Small intestine (tissue), 16 donors: Measurements from ENCODE around the gene FBXO31. TPM values are rescaled to one million over a fixed set of nuclear protein-coding genes. Genes with fewer than 3 reads are reported as not detected.

Experiments used
- DNase-seq, 2 donors: peaks; one replicate each; pipeline versions ENCODE4 v3.0.0 to v3.0.0-alpha.2; 2013
- FAIRE-seq: peaks from 2 replicates; lab custom pipeline; 2012; peaks lifted over from hg19 to GRCh38; lab: Jason Lieb, UNC
- H3K27ac ChIP-seq, 3 donors: one replicate each; pipeline ENCODE4 v1.5.1; 2013; ENCODE audit warnings: low read length in 2 of 3, mild to moderate bottlenecking in 2 of 3, control low read depth in 1 of 3, inconsistent platforms in 1 of 3, low read depth in 1 of 3, moderate library complexity in 1 of 3
- H3K27me3 ChIP-seq, 3 donors: one replicate each; pipeline ENCODE4 v1.6.1; 2013; ENCODE audit warnings: low read length in 3 of 3, inconsistent platforms in 1 of 3; ENCODE audit not compliant: control insufficient read depth in 3 of 3, insufficient read depth in 3 of 3
- H3K36me3 ChIP-seq, 3 donors: one replicate each; pipeline ENCODE4 v1.6.1; 2013; ENCODE audit warnings: low read length in 3 of 3, inconsistent platforms in 1 of 3, low read depth in 1 of 3, mild to moderate bottlenecking in 1 of 3, moderate library complexity in 1 of 3; ENCODE audit not compliant: control insufficient read depth in 3 of 3, insufficient read depth in 2 of 3
- H3K4me1 ChIP-seq, 3 donors: one replicate each; pipeline ENCODE4 v1.6.1; 2013; ENCODE audit warnings: low read length in 2 of 3, inconsistent platforms in 1 of 3, low read depth in 1 of 3, mild to moderate bottlenecking in 1 of 3, moderate library complexity in 1 of 3; ENCODE audit not compliant: control insufficient read depth in 3 of 3, insufficient read depth in 2 of 3
- H3K4me3 ChIP-seq, 3 donors: one replicate each; pipeline ENCODE4 v1.5.1; 2013; ENCODE audit warnings: low read length in 3 of 3, control low read depth in 1 of 3, inconsistent platforms in 1 of 3, low read depth in 1 of 3, mild to moderate bottlenecking in 1 of 3, moderate library complexity in 1 of 3
- H3K9me3 ChIP-seq, 2 donors: one replicate each; pipeline ENCODE4 v1.6.1; 2013; ENCODE audit warnings: low read depth in 1 of 2, low read length in 1 of 2; ENCODE audit not compliant: control insufficient read depth in 2 of 2, insufficient read depth in 1 of 2
- WGBS, 3 donors: extraction: QIAGEN DNeasy Blood & Tissue Kit; methylation state at CpG; one replicate each; pipeline ENCODE4 v1.1.7; 2013; 5-methylcytosine and 5-hydroxymethylcytosine counted together
- long read RNA-seq, 10 donors: transcript quantifications; one replicate each; lab custom pipeline, GENCODE V29; 2026
- polyA plus RNA-seq, 4 donors: library from polyadenylated mRNA; stranded (reverse) in 3 of 4; unstranded in 1 of 4; fragments of 200-250 nt in 3 of 4; fragments of 120-200 nt in 1 of 4; gene quantifications; one replicate each; pipeline versions ENCODE4 v1.2.1 to v1.2.3, GENCODE V29; 2013
- donor health status: healthy with polysubstance abuse.
- donor health status: control.
- donor health status: control.
- donor health status: Bipolar disorder and iron deficiency.
- donor health status: healthy.

FBXO31 gene
- 10 to 100 TPM; 23.8 to 38.7 (median 29.4) TPM for polyA plus RNA-seq
- long read RNA-seq, donor 1 = 0 reads
- long read RNA-seq, donor 2, full-length matches to known transcripts = 1 of 1 reads
- long read RNA-seq, donor 2, partial matches to known transcripts = 0 of 1 reads
- long read RNA-seq, donor 2, other reads (novel, unspliced or antisense) = 0 of 1 reads
- long read RNA-seq, donor 3, full-length matches to known transcripts = 2 of 2 reads
- long read RNA-seq, donor 3, partial matches to known transcripts = 0 of 2 reads
- long read RNA-seq, donor 3, other reads (novel, unspliced or antisense) = 0 of 2 reads
- long read RNA-seq, donor 4 = 0 reads
- long read RNA-seq, donor 5, full-length matches to known transcripts = 1 of 1 reads
- long read RNA-seq, donor 5, partial matches to known transcripts = 0 of 1 reads
- long read RNA-seq, donor 5, other reads (novel, unspliced or antisense) = 0 of 1 reads
- long read RNA-seq, donor 6 = 0 reads
- long read RNA-seq, donor 7 = 0 reads
- long read RNA-seq, donor 8 = 0 reads
- long read RNA-seq, donor 9 = 0 reads
- long read RNA-seq, donor 10, full-length matches to known transcripts = 5 of 5 reads
- long read RNA-seq, donor 10, partial matches to known transcripts = 0 of 5 reads
- long read RNA-seq, donor 10, other reads (novel, unspliced or antisense) = 0 of 5 reads

- FAIRE-seq = no peak
Observed at GRCh38 chr16:87383505-87384161, at the start of gene FBXO31. Gene FBXO31, minus strand, starts transcription at chr16:87383776. Its CDS starts 32 bp downstream, at chr16:87383744.

GRCh38 chr16:87432330-87432915, 48.8 kb upstream of the FBXO31 start:
- Histone ChIP-seq H3K36me3 (peaks cover 2 to 66% (median 7%) of the 10 kb centered on the region in 3 donors), H3K27me3 (no peaks in the 10 kb centered on the region), H3K9me3 (no peaks in the 10 kb centered on the region), H3K4me3 (no peak overlapping the region), H3K27ac (no peak overlapping the region), H3K4me1 (no peaks in the 10 kb centered on the region)
- 90 to 96% (median 91%) methylated on average over 14 to 15 of the region's 15 CpGs for WGBS, 3 donors
- FAIRE-seq (no peak), DNase-seq (no peak)

More at GRCh38 chr16:87383505-87384161, at the start of gene FBXO31:
- Histone ChIP-seq H3K9me3 (peaks cover 0 to 10% of the 10 kb centered on the region in 2 donors), H3K4me1 (peaks cover 0 to 33% (median 19%) of the 10 kb centered on the region in 3 donors), H3K27me3 (no peaks in the 10 kb centered on the region), H3K4me3 (peak within 1 kb of the TSS; percentile 64 to 92 (median 90)), H3K36me3 (peaks cover 0 to 3% (median 0%) of the 10 kb centered on the region in 3 donors), H3K27ac (peak within 1 kb of the TSS; percentile 76 to 94 (median 89))
- 0% methylated on average over 59 to 92 of the region's 92 CpGs for WGBS, 3 donors
- DNase-seq = peak; percentile 75 to 88

- 72 to 76% (median 74%) methylated on average over 7 of the region's 7 CpGs for WGBS, 3 donors
- Histone ChIP-seq H3K27me3 (no peaks in the 10 kb centered on the region), H3K4me1 (no peaks in the 10 kb centered on the region), H3K9me3 (no peaks in the 10 kb centered on the region), H3K4me3 (no peak overlapping the region), H3K36me3 (peaks cover 2 to 67% (median 7%) of the 10 kb centered on the region in 3 donors), H3K27ac (no peak overlapping the region)
- DNase-seq (no peak), FAIRE-seq (no peak)
Observed at GRCh38 chr16:87431926-87432325, 48.4 kb upstream of the FBXO31 start.

- 81 to 92% (median 85%) methylated on average over 18 of the region's 18 CpGs for WGBS, 3 donors
- H3K4me1 ChIP-seq = no peaks in the 10 kb centered on the region
- no peak for FAIRE-seq
- no peak overlapping the region for H3K27ac ChIP-seq
- no peaks in the 10 kb centered on the region for H3K9me3 ChIP-seq
- H3K27me3 ChIP-seq = no peaks in the 10 kb centered on the region
- H3K4me3 ChIP-seq = no peak overlapping the region
- peaks cover 9 to 77% (median 14%) of the 10 kb centered on the region in 3 donors for H3K36me3 ChIP-seq
- no peak for DNase-seq
Observed at GRCh38 chr16:87426423-87427215, 43.0 kb upstream of the FBXO31 start.

GRCh38 chr16:87425941-87426340, 42.4 kb upstream of the FBXO31 start:
- no peak overlapping the region for H3K27ac ChIP-seq
- no peaks in the 10 kb centered on the region for H3K4me1 ChIP-seq
- no peak overlapping the region for H3K4me3 ChIP-seq
- 89 to 92% (median 90%) methylated on average over 12 of the region's 12 CpGs for WGBS, 3 donors
- no peaks in the 10 kb centered on the region for H3K27me3 ChIP-seq
- peaks cover 7 to 80% (median 14%) of the 10 kb centered on the region in 3 donors for H3K36me3 ChIP-seq
- DNase-seq = no peak
- H3K9me3 ChIP-seq = no peaks in the 10 kb centered on the region
- no peak for FAIRE-seq

GRCh38 chr16:87424266-87424665, 40.7 kb upstream of the FBXO31 start:
- DNase-seq = no peak
- H3K36me3 ChIP-seq = peaks cover 12 to 80% (median 12%) of the 10 kb centered on the region in 3 donors
- FAIRE-seq = no peak
- no peaks in the 10 kb centered on the region for H3K4me1 ChIP-seq
- H3K9me3 ChIP-seq = no peaks in the 10 kb centered on the region
- no peak overlapping the region for H3K4me3 ChIP-seq
- no peak overlapping the region for H3K27ac ChIP-seq
- no peaks in the 10 kb centered on the region for H3K27me3 ChIP-seq
- 85 to 92% (median 88%) methylated on average over 12 of the region's 12 CpGs for WGBS, 3 donors

GRCh38 chr16:87423429-87423828, 39.9 kb upstream of the FBXO31 start:
- DNase-seq = no peak
- FAIRE-seq = no peak
- Histone ChIP-seq H3K27me3 (no peaks in the 10 kb centered on the region), H3K36me3 (peaks cover 11 to 78% (median 12%) of the 10 kb centered on the region in 3 donors), H3K4me1 (no peaks in the 10 kb centered on the region), H3K4me3 (no peak overlapping the region), H3K9me3 (no peaks in the 10 kb centered on the region), H3K27ac (no peak overlapping the region)
- WGBS, 3 donors = 92 to 94% (median 93%) methylated on average over 15 of the region's 15 CpGs
